Vagina (tissue), 2 donors: ENCODE measurements around the gene ELL2. TPM values are rescaled to one million over a fixed set of nuclear protein-coding genes. Genes with fewer than 3 reads are reported as not detected.
"Not testable (repeated sequence)": the region's sequence is repeated elsewhere in the genome, so short reads cannot be mapped to it uniquely, and the experiment has no call there.

ENCODE experiments used
- DNase-seq, 2 donors: peaks; one replicate each; pipeline ENCODE4 v3.0.0-alpha.2; 2017; ENCODE audit errors: extremely low spot score in 2 of 2
- H3K27ac ChIP-seq: fragments of 200-600 bp; sonication (generic); one replicate; pipeline ENCODE4 v1.5.1; 2019
- H3K27me3 ChIP-seq: fragments of 200-600 bp; sonication (generic); one replicate; pipeline ENCODE4 v1.5.1; 2019
- H3K36me3 ChIP-seq, 2 donors: fragments of 200-600 bp; sonication (generic); one replicate each; pipeline ENCODE4 v1.5.1; 2017 to 2019
- H3K4me1 ChIP-seq: fragments of 200-600 bp; sonication (generic); one replicate; pipeline ENCODE4 v1.5.1; 2019
- H3K4me3 ChIP-seq, 2 donors: fragments of 200-600 bp; sonication (generic); 1 replicate in 1 of 2; 2 replicates in 1 of 2; pipeline ENCODE4 v1.5.1; 2016 to 2019
- H3K9me3 ChIP-seq: fragments of 200-600 bp; sonication (generic); one replicate; pipeline ENCODE4 v1.5.1; 2019
- CTCF ChIP-seq, 3 experiments: fragments of 450-650 bp in 2 of 3; fragments of 200-600 bp in 1 of 3; sonication (generic) in 1 of 3; IDR thresholded peaks; one replicate each; pipeline ENCODE4 v1.5.1; 2017 to 2019; ENCODE audit warnings: antibody characterized with exemption in 3 of 3, mild to moderate bottlenecking in 2 of 3, moderate library complexity in 2 of 3
- POLR2A ChIP-seq, 2 donors: fragments of 450-650 bp; IDR thresholded peaks; one replicate each; pipeline ENCODE4 v1.6.1; 2017; ENCODE audit warnings: antibody characterized with exemption in 2 of 2, mild to moderate bottlenecking in 2 of 2, moderate library complexity in 2 of 2
- POLR2AphosphoS5 ChIP-seq, 2 donors: sonication (generic); formaldehyde crosslinking; IDR thresholded peaks; one replicate each; pipeline ENCODE4 v1.9.0; 2017; ENCODE audit warnings: antibody characterized with exemption in 2 of 2, mild to moderate bottlenecking in 2 of 2, low read depth in 1 of 2; ENCODE audit not compliant: insufficient read depth in 1 of 2
- intact Hi-C: fragments of 100-400 bp; cut with DNase I; formaldehyde crosslinking; loops from one replicate; pipeline ENCODE4 v1.15.1; 2023
- total RNA-seq: library from RNA; depleted of rRNA; stranded (reverse); fragments of >200 nt; gene quantifications from one replicate; pipeline ENCODE4 v1.2.3, GENCODE V29; 2016

ELL2 gene
- total RNA-seq, 1 donor from 2014 or later: 113 TPM

- intact Hi-C loops: loop anchor here (10.0 kb wide), 1 partner anchor 118 kb away; the partner anchor contains the start of gene RHOBTB3
- H3K27ac ChIP-seq: no peak overlapping the region
- no peak for DNase-seq
- H3K4me3 ChIP-seq: no peak overlapping the region
- peaks cover 13% of the 10 kb centered on the region for H3K4me1 ChIP-seq
- TF ChIP-seq POLR2A (IDR thresholded peaks at IDR 0.05): no peak
- no peak for TF ChIP-seq CTCF (IDR thresholded peaks at IDR 0.05)
- TF ChIP-seq POLR2AphosphoS5 (IDR thresholded peaks at IDR 0.05; ENCODE audit: insufficient read depth in 1 of 2, low read depth in 1 of 2): no peak
- no peaks in the 10 kb centered on the region for H3K9me3 ChIP-seq
- H3K36me3 ChIP-seq: no peaks in the 10 kb centered on the region
- H3K27me3 ChIP-seq: no peaks in the 10 kb centered on the region
Observed at GRCh38 chr5:95852567-95852966, 109.1 kb downstream of the ELL2 start.

- not testable (repeated sequence) for H3K9me3 ChIP-seq, DNase-seq, H3K4me3 ChIP-seq, H3K4me1 ChIP-seq, H3K27ac ChIP-seq, H3K27me3 ChIP-seq, H3K36me3 ChIP-seq
- intact Hi-C loops: loop anchor here (10.0 kb wide), 1 partner anchor 116 kb away; the partner anchor contains the start of gene RHOBTB3
Observed at GRCh38 chr5:95851141-95851540, 110.5 kb downstream of the ELL2 start.

GRCh38 chr5:95850391-95850894 is 111.2 kb downstream of the ELL2 start:
- H3K4me3 ChIP-seq: no peak overlapping the region
- H3K36me3 ChIP-seq: no peaks in the 10 kb centered on the region
- H3K27ac ChIP-seq: no peak overlapping the region
- H3K4me1 ChIP-seq: no peaks in the 10 kb centered on the region
- no peaks in the 10 kb centered on the region for H3K9me3 ChIP-seq
- intact Hi-C loops: loop anchor here (10.0 kb wide), 1 partner anchor 116 kb away; the partner anchor contains the start of gene RHOBTB3
- no peaks in the 10 kb centered on the region for H3K27me3 ChIP-seq
- DNase-seq: no peak
- TF ChIP-seq CTCF (IDR thresholded peaks at IDR 0.05) (no peak), POLR2A (IDR thresholded peaks at IDR 0.05) (no peak), POLR2AphosphoS5 (IDR thresholded peaks at IDR 0.05; ENCODE audit: insufficient read depth in 1 of 2, low read depth in 1 of 2) (no peak)

GRCh38 chr5:95848701-95849100 is 113.0 kb downstream of the ELL2 start:
- peaks cover 4% of the 10 kb centered on the region for H3K4me1 ChIP-seq
- DNase-seq: no peak
- H3K27ac ChIP-seq: no peak overlapping the region
- H3K4me3 ChIP-seq: no peak overlapping the region
- no peaks in the 10 kb centered on the region for H3K27me3 ChIP-seq
- H3K9me3 ChIP-seq: no peaks in the 10 kb centered on the region
- intact Hi-C loops: loop anchor here (10.0 kb wide), 1 partner anchor 204 kb away; the partner anchor contains the start of gene RFESD
- no peaks in the 10 kb centered on the region for H3K36me3 ChIP-seq
- TF ChIP-seq POLR2AphosphoS5 (IDR thresholded peaks at IDR 0.05; ENCODE audit: insufficient read depth in 1 of 2, low read depth in 1 of 2) (no peak), CTCF (IDR thresholded peaks at IDR 0.05) (no peak), POLR2A (IDR thresholded peaks at IDR 0.05) (no peak)

GRCh38 chr5:95847261-95847592 is 114.4 kb downstream of the ELL2 start:
- no peaks in the 10 kb centered on the region for H3K27me3 ChIP-seq
- no peak for DNase-seq
- H3K4me3 ChIP-seq: no peak overlapping the region
- intact Hi-C loops: loop anchor here (2.0 to 10.0 kb wide), 2 partner anchors 66 to 202 kb away; partner anchors contain the start of gene RFESD
- no peak overlapping the region for H3K27ac ChIP-seq
- no peaks in the 10 kb centered on the region for H3K9me3 ChIP-seq
- TF ChIP-seq POLR2AphosphoS5 (IDR thresholded peaks at IDR 0.05; ENCODE audit: insufficient read depth in 1 of 2, low read depth in 1 of 2): no peak
- no peak for TF ChIP-seq POLR2A (IDR thresholded peaks at IDR 0.05)
- TF ChIP-seq CTCF (IDR thresholded peaks at IDR 0.05): no peak
- no peaks in the 10 kb centered on the region for H3K36me3 ChIP-seq
- H3K4me1 ChIP-seq: peaks cover 18% of the 10 kb centered on the region
